GM12875 (cell line): Measurements from ENCODE around the gene WNT3A.

ENCODE experiments used
- H3K4me3 ChIP-seq: one replicate; pipeline ENCODE4 v1.5.1; 2011; ENCODE audit warnings: low read depth, low read length, control low read depth
- CTCF ChIP-seq: IDR thresholded peaks from 2 replicates; pipeline ENCODE4 v1.5.1; 2011; ENCODE audit warnings: low read depth, mild to moderate bottlenecking, control low read depth, inconsistent platforms, low read length, moderate library complexity, borderline replicate concordance; ENCODE audit not compliant: insufficient read depth

Gene WNT3A

GRCh38 chr1:228009828-228010775, 3.3 kb downstream of the WNT3A start:
- H3K4me3 ChIP-seq = no peak overlapping the region
- no peak for TF ChIP-seq CTCF

GRCh38 chr1:228010921-228011320, 4.1 kb downstream of the WNT3A start:
- no peak overlapping the region for H3K4me3 ChIP-seq
- no peak for TF ChIP-seq CTCF

GRCh38 chr1:228011721-228012311, 5.0 kb downstream of the WNT3A start:
- TF ChIP-seq CTCF = no peak
- no peak overlapping the region for H3K4me3 ChIP-seq

GRCh38 chr1:228012555-228012954, 5.8 kb downstream of the WNT3A start:
- no peak for TF ChIP-seq CTCF
- no peak overlapping the region for H3K4me3 ChIP-seq

- H3K4me3 ChIP-seq = no peak overlapping the region
- TF ChIP-seq CTCF = no peak
Observed at GRCh38 chr1:228013131-228013934, 6.5 kb downstream of the WNT3A start.

- no peak for TF ChIP-seq CTCF
- no peak overlapping the region for H3K4me3 ChIP-seq
Observed at GRCh38 chr1:228013935-228014930, 7.4 kb downstream of the WNT3A start.
